Stimulated activated CD4-positive, alpha-beta T cell treated with anti-CD3 and anti-CD28 coated beads, Interleukin-1b, Interleukin-23, amount 100 ng/mL, for 48 hours (primary cell): ENCODE results near the gene KLRG1.

Experiments
- DNase-seq: peaks from one replicate; pipeline ENCODE4 v3.0.0-alpha.2; 2020

The KLRG1 gene

DNA sequence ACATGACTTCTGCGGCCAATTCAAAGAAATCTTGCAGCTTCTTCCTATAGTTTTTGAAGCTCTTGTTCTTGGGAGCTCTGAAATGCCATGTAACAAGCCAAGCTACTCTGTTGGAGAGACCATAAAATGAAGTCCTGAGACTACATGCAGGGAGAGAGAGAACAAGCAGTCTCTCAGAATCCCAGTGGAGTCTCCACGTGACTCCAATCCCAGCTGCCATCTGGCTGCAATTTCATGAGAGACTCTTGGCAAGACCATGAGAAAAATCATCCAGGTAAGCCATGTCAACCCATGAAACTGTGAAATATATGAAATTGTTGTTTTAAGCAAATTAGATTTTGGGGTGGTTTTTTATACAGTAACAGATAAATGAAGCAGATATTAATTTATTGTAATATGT is 54.4 kb downstream of the KLRG1 start:
- no peak for DNase-seq

GRCh38 chr12:9047105-9047504 is 57.8 kb downstream of the KLRG1 start:
- DNase-seq: no peak

GRCh38 chr12:9048930-9049329 is 59.6 kb downstream of the KLRG1 start:
- no peak for DNase-seq

- DNase-seq: no peak
These were observed 60.3 kb downstream of the KLRG1 start for GRCh38 chr12:9049520-9050133.

GRCh38 chr12:9050521-9051157 is 61.3 kb downstream of the KLRG1 start:
- DNase-seq: no peak

DNA sequence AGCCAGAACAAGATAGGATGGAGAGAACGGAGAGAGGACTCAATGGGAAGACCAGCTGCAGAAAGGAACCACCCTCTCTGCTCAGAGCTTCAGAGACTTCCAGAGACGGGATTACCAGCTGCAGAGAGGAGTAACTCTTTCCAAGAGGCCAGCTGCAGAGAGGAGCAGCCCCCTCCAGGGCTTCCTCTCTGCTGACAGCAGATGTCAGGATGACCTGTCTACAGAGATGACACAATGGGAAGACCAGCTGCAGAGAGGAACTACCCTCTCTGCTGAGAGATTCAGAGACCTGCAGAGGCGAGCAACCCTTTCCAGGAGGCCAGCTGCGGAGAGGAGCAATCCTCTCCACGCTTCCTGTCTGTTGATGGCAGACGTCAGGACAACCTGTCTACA is 61.8 kb downstream of the KLRG1 start:
- DNase-seq: no peak

DNA sequence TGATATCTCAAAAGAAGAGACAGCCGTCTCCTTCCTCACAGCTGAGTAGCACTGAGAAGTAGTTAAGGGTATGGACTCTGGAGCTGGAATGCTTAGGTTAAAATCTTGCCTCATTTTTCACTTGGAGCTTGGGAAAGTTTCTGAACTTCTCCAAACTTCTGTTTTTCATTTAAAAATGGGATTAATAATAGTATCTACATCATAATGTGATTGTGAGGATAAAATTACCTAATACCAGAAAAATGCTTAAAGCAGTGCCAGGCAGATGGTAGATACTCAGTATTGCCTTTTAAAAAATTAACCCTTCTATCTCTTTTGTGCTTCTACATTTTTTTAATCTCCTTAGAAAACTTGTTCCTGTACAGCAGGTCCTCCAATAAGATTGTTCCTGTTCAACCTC is 63.3 kb downstream of the KLRG1 start:
- no peak for DNase-seq
